22Rv1 (cell line): Measurements from ENCODE around the gene FAM234B.

Source experiments
- CTCF ChIP-seq: fragments of 450-650 bp; IDR thresholded peaks from 2 replicates; pipeline ENCODE4 v1.5.1; 2017; ENCODE audit warnings: mild to moderate bottlenecking
- ZFX ChIP-seq: fragments of 450-650 bp; IDR thresholded peaks from 2 replicates; pipeline ENCODE4 v1.6.1; 2017; ENCODE audit warnings: antibody characterized with exemption, borderline replicate concordance

- TF ChIP-seq CTCF (no peak), ZFX (no peak)
These were observed 13.5 kb upstream of the FAM234B start for GRCh38 chr12:13030541-13031291.
